ENCODE data around the gene EGLN3. TPM values are rescaled to one million over a fixed set of nuclear protein-coding genes. Genes with fewer than 3 reads are reported as not detected.

Gene EGLN3
- total RNA-seq, 2 experiments from 2014 or later, result 1.2 to 1.9 TPM

GRCh38 chr14:33957993-33958392, 7.1 kb upstream of the EGLN3 start:
- Mint-ChIP-seq H3K4me3 (no peak overlapping the region), H3K27me3 (peaks cover 24% of the 10 kb centered on the region), H3K4me1 (ENCODE audit: low read depth) (peaks cover 6% of the 10 kb centered on the region), H3K36me3 (no peaks in the 10 kb centered on the region), H3K27ac (no peak overlapping the region), H3K9me3 (peaks cover 7% of the 10 kb centered on the region)
- CTCF ChIA-PET, result interaction anchor here (0.7 to 1.1 kb wide), 2 partner anchors 17 to 140 kb away, joined by 3 read pairs; no protein-coding TSS in a partner anchor
- DNase-seq, result no peak
- intact Hi-C loops (cut with micrococcal nuclease), result no loop called here
- POLR2A ChIA-PET, result no interaction called here

- Mint-ChIP-seq H3K27ac (no peak overlapping the region), H3K36me3 (no peaks in the 10 kb centered on the region), H3K27me3 (peaks cover 27% of the 10 kb centered on the region), H3K4me1 (ENCODE audit: low read depth) (peaks cover 6% of the 10 kb centered on the region), H3K9me3 (peaks cover 3% of the 10 kb centered on the region), H3K4me3 (no peak overlapping the region)
- intact Hi-C loops (cut with micrococcal nuclease), result no loop called here
- CTCF ChIA-PET, result interaction anchor here (0.7 kb wide), 1 partner anchor 17 kb away, joined by 3 read pairs; no protein-coding TSS in a partner anchor
- no peak for DNase-seq
- POLR2A ChIA-PET, result no interaction called here
Observed at GRCh38 chr14:33957299-33957698, 6.4 kb upstream of the EGLN3 start.

- H3K4me1 Mint-ChIP-seq (ENCODE audit: low read depth), result peaks cover 7% of the 10 kb centered on the region
- intact Hi-C loops (cut with micrococcal nuclease), result no loop called here
- no peak overlapping the region for H3K27ac Mint-ChIP-seq
- CTCF ChIA-PET, result no interaction called here
- no peak for DNase-seq
- H3K4me3 Mint-ChIP-seq, result no peak overlapping the region
- H3K36me3 Mint-ChIP-seq, result no peaks in the 10 kb centered on the region
- H3K9me3 Mint-ChIP-seq, result no peaks in the 10 kb centered on the region
- POLR2A ChIA-PET, result no interaction called here
- peaks cover 31% of the 10 kb centered on the region for H3K27me3 Mint-ChIP-seq
Observed at GRCh38 chr14:33956640-33957039, 5.8 kb upstream of the EGLN3 start.

GRCh38 chr14:33954016-33954598, 3.2 kb upstream of the EGLN3 start:
- intact Hi-C loops (cut with micrococcal nuclease), result loop anchor here (5.0 kb wide), 1 partner anchor 88 kb away; no protein-coding TSS in a partner anchor
- peaks cover 14% of the 10 kb centered on the region for H3K4me1 Mint-ChIP-seq (ENCODE audit: low read depth)
- no peaks in the 10 kb centered on the region for H3K9me3 Mint-ChIP-seq
- ChIA-PET POLR2A (no interaction called here), CTCF (interaction anchor here (0.6 kb wide), 1 partner anchor 275 kb away, joined by 3 read pairs; no protein-coding TSS in a partner anchor)
- H3K4me3 Mint-ChIP-seq, result no peak overlapping the region
- H3K27me3 Mint-ChIP-seq, result peaks cover 44% of the 10 kb centered on the region
- no peak for DNase-seq
- H3K27ac Mint-ChIP-seq, result no peak overlapping the region
- no peaks in the 10 kb centered on the region for H3K36me3 Mint-ChIP-seq

GRCh38 chr14:33952541-33952940, 1.7 kb upstream of the EGLN3 start:
- intact Hi-C loops (cut with micrococcal nuclease), result loop anchor here (5.0 kb wide), 1 partner anchor 90 kb away; no protein-coding TSS in a partner anchor
- no peak overlapping the region for H3K27ac Mint-ChIP-seq
- peaks cover 17% of the 10 kb centered on the region for H3K4me1 Mint-ChIP-seq (ENCODE audit: low read depth)
- no peaks in the 10 kb centered on the region for H3K9me3 Mint-ChIP-seq
- CTCF ChIA-PET, result interaction anchor here (1.0 to 1.3 kb wide), 2 partner anchors 112 to 146 kb away, joined by 3 to 4 read pairs; no protein-coding TSS in a partner anchor
- no peak for DNase-seq
- H3K27me3 Mint-ChIP-seq, result peaks cover 48% of the 10 kb centered on the region
- POLR2A ChIA-PET, result no interaction called here
- no peak overlapping the region for H3K4me3 Mint-ChIP-seq
- H3K36me3 Mint-ChIP-seq, result no peaks in the 10 kb centered on the region

GRCh38 chr14:33951183-33951840, 438 bp upstream of the EGLN3 start:
- Mint-ChIP-seq H3K36me3 (no peaks in the 10 kb centered on the region), H3K27ac (no peak overlapping the region), H3K4me1 (ENCODE audit: low read depth) (peaks cover 17% of the 10 kb centered on the region), H3K27me3 (peaks cover 45% of the 10 kb centered on the region), H3K9me3 (no peaks in the 10 kb centered on the region), H3K4me3 (peak overlapping the region; percentile 76)
- ChIA-PET POLR2A (no interaction called here), CTCF (interaction anchor here (1.3 kb wide), 1 partner anchor 111 kb away, joined by 4 read pairs; no protein-coding TSS in a partner anchor)
- no peak for DNase-seq
- intact Hi-C loops (cut with micrococcal nuclease), result loop anchor here (5.0 kb wide), 1 partner anchor 91 kb away; no protein-coding TSS in a partner anchor

- H3K4me1 Mint-ChIP-seq (ENCODE audit: low read depth), result peaks cover 17% of the 10 kb centered on the region
- no peaks in the 10 kb centered on the region for H3K36me3 Mint-ChIP-seq
- no peak overlapping the region for H3K27ac Mint-ChIP-seq
- no peaks in the 10 kb centered on the region for H3K9me3 Mint-ChIP-seq
- H3K27me3 Mint-ChIP-seq, result peaks cover 37% of the 10 kb centered on the region
- H3K4me3 Mint-ChIP-seq, result peak overlapping the region; percentile 76
- ChIA-PET CTCF (interaction anchor here (1.0 kb wide), 1 partner anchor 12 kb away, joined by 3 read pairs; no protein-coding TSS in a partner anchor), POLR2A (no interaction called here)
- DNase-seq, result no peak
- intact Hi-C loops (cut with micrococcal nuclease), result no loop called here
Observed at GRCh38 chr14:33949411-33949893, 1.4 kb downstream of the EGLN3 start.

- intact Hi-C loops (cut with micrococcal nuclease), result no loop called here
- no peaks in the 10 kb centered on the region for H3K36me3 Mint-ChIP-seq
- H3K27me3 Mint-ChIP-seq, result peaks cover 35% of the 10 kb centered on the region
- no peaks in the 10 kb centered on the region for H3K9me3 Mint-ChIP-seq
- H3K4me3 Mint-ChIP-seq, result peak overlapping the region; percentile 4
- DNase-seq, result no peak
- H3K4me1 Mint-ChIP-seq (ENCODE audit: low read depth), result peaks cover 17% of the 10 kb centered on the region
- no peak overlapping the region for H3K27ac Mint-ChIP-seq
- ChIA-PET CTCF (no interaction called here), POLR2A (no interaction called here)
Observed at GRCh38 chr14:33948869-33949408, 1.9 kb downstream of the EGLN3 start.

GRCh38 chr14:33948145-33948868, 2.6 kb downstream of the EGLN3 start:
- Mint-ChIP-seq H3K36me3 (no peaks in the 10 kb centered on the region), H3K27me3 (peaks cover 32% of the 10 kb centered on the region), H3K27ac (no peak overlapping the region), H3K4me3 (no peak overlapping the region), H3K9me3 (no peaks in the 10 kb centered on the region), H3K4me1 (ENCODE audit: low read depth) (peaks cover 17% of the 10 kb centered on the region)
- ChIA-PET POLR2A (no interaction called here), CTCF (no interaction called here)
- DNase-seq, result no peak
- intact Hi-C loops (cut with micrococcal nuclease), result no loop called here

GRCh38 chr14:33946679-33947476, 4.0 kb downstream of the EGLN3 start:
- H3K36me3 Mint-ChIP-seq, result no peaks in the 10 kb centered on the region

More at GRCh38 chr14:33946679-33947476, 4.0 kb downstream of the EGLN3 start:
- intact Hi-C loops (cut with micrococcal nuclease), result no loop called here
- peaks cover 17% of the 10 kb centered on the region for H3K4me1 Mint-ChIP-seq (ENCODE audit: low read depth)
- no peak for DNase-seq
- POLR2A ChIA-PET, result interaction anchor here (0.6 kb wide), 1 partner anchor 29 kb away, joined by 10 read pairs; no protein-coding TSS in a partner anchor
- H3K27me3 Mint-ChIP-seq, result peaks cover 27% of the 10 kb centered on the region
- no peak overlapping the region for H3K4me3 Mint-ChIP-seq
- H3K9me3 Mint-ChIP-seq, result no peaks in the 10 kb centered on the region
- H3K27ac Mint-ChIP-seq, result no peak overlapping the region
- CTCF ChIA-PET, result interaction anchor here (0.6 kb wide), 1 partner anchor 64 kb away, joined by 3 read pairs; no protein-coding TSS in a partner anchor

All from activated CD4-positive, alpha-beta memory T cell treated with anti-CD3 and anti-CD28 coated beads for 36 hours (primary cell).